T-cell (primary cell): Measurements from ENCODE around the gene IL10RB. TPM values are rescaled to one million over a fixed set of nuclear protein-coding genes. Genes with fewer than 3 reads are reported as not detected.

Source experiments
- ATAC-seq, 4 experiments: fragments of 200-7000 bp in 3 of 4; fragments of 150-1000 bp in 1 of 4; cut with Tn5 transposase; replicated peaks in 1 of 4; 1 replicate in 3 of 4; 2 replicates in 1 of 4; pipeline ENCODE4 v1.10.0; 2021; ENCODE audit warnings: moderate library complexity in 3 of 4, mild to moderate bottlenecking in 2 of 4, moderate number of reproducible peaks in 1 of 4
- CTCF ChIA-PET, 2 donors: fragments of 300-600 bp; sonication (Branson Sonifier 250); formaldehyde crosslinking; loops; one replicate each; lab custom pipeline; 2022; ENCODE audit warnings: antibody characterized with exemption in 2 of 2; lab: Charles Lee
- POLR2A ChIA-PET, 2 donors: fragments of 300-600 bp; sonication (Branson Sonifier 250); formaldehyde crosslinking; loops; one replicate each; lab custom pipeline; 2022; ENCODE audit warnings: antibody characterized with exemption in 2 of 2; lab: Charles Lee
- DNase-seq, 35 experiments: peaks; one replicate each; pipeline versions ENCODE4 v3.0.0 to v3.0.0-alpha.2; 2013 to 2023
- H3K27ac ChIP-seq: one replicate; pipeline ENCODE4 v1.5.1; 2013; ENCODE audit warnings: low read length
- H3K27me3 ChIP-seq, 2 experiments: replicated peaks in 1 of 2; 1 replicate in 1 of 2; 2 replicates in 1 of 2; pipeline versions ENCODE4 v1.6.1 to v1.7.0; 2013; ENCODE audit warnings: low read length in 1 of 2, mixed read lengths in 1 of 2; ENCODE audit not compliant: control insufficient read depth in 2 of 2, insufficient read depth in 2 of 2; ENCODE audit errors: extremely low read depth in 1 of 2
- H3K36me3 ChIP-seq, 2 donors: 1 replicate in 1 of 2; 2 replicates in 1 of 2; pipeline versions ENCODE4 v1.6.1 to v1.7.0; 2013; ENCODE audit warnings: low read length in 1 of 2; ENCODE audit not compliant: control insufficient read depth in 2 of 2, insufficient read depth in 1 of 2; ENCODE audit errors: extremely low read depth in 1 of 2
- H3K4me1 ChIP-seq, 2 experiments: 1 replicate in 1 of 2; 2 replicates in 1 of 2; pipeline versions ENCODE4 v1.6.1 to v1.7.0; 2013; ENCODE audit warnings: low read length in 2 of 2, mixed read lengths in 1 of 2; ENCODE audit not compliant: insufficient read depth in 2 of 2, control insufficient read depth in 1 of 2; ENCODE audit errors: extremely low read depth in 1 of 2
- H3K4me3 ChIP-seq, 2 donors: 1 replicate in 1 of 2; 2 replicates in 1 of 2; pipeline versions ENCODE4 v1.5.1 to v1.7.0; 2013; ENCODE audit warnings: mild to moderate bottlenecking in 2 of 2, low read length in 1 of 2, moderate library complexity in 1 of 2; ENCODE audit not compliant: control insufficient read depth in 1 of 2; ENCODE audit errors: extremely low read depth in 1 of 2
- H3K9me3 ChIP-seq: 2 replicates; pipeline ENCODE4 v1.7.0; 2013
- H3K27ac Mint-ChIP-seq, 2 donors: one replicate each; pipeline ENCODE4 v1.8.0; 2020 to 2021; ENCODE audit warnings: mild to moderate bottlenecking in 2 of 2, mixed read lengths in 2 of 2
- H3K27me3 Mint-ChIP-seq, 2 donors: one replicate each; pipeline ENCODE4 v1.8.0; 2021 to 2022; ENCODE audit warnings: mixed read lengths in 2 of 2
- H3K36me3 Mint-ChIP-seq: one replicate; pipeline ENCODE4 v1.8.0; 2021; ENCODE audit warnings: mixed read lengths
- H3K4me1 Mint-ChIP-seq, 3 donors: one replicate each; pipeline ENCODE4 v1.8.0; 2020 to 2022; ENCODE audit warnings: mixed read lengths in 3 of 3, mild to moderate bottlenecking in 1 of 3
- H3K4me3 Mint-ChIP-seq, 3 donors: one replicate each; pipeline ENCODE4 v1.8.0; 2020 to 2022; ENCODE audit warnings: mild to moderate bottlenecking in 3 of 3, mixed read lengths in 3 of 3, moderate library complexity in 3 of 3
- H3K9me3 Mint-ChIP-seq, 3 donors: one replicate each; pipeline ENCODE4 v1.8.0; 2020 to 2022; ENCODE audit warnings: mixed read lengths in 3 of 3
- whole genome bisulfite sequencing: methylation state at CpG from one replicate; pipeline ENCODE4 v1.1.5; 2013; ENCODE audit warnings: missing lambda C conversion rate; ENCODE audit not compliant: insufficient coverage; 5-methylcytosine and 5-hydroxymethylcytosine counted together
- total RNA-seq, 35 experiments: library from RNA in 6 of 35; stranded (reverse) in 6 of 35; fragments of 120-200 nt in 1 of 35; gene quantifications; one replicate each; pipeline versions ENCODE4 v1.2.1 to v1.2.4 and lab custom pipeline; 2013 to 2026

The IL10RB gene
- total RNA-seq, 5 donors from 2014 or later (not counting 1 experiment from before 2014, with no cell fraction given) = 19.5 to 29.6 (median 25.6) TPM

GRCh38 chr21:33309778-33310177 lies 43.6 kb downstream of the IL10RB start:
- Mint-ChIP-seq H3K27ac (no peak overlapping the region), H3K9me3 (peaks cover 0 to 7% (median 0%) of the 10 kb centered on the region in 3 donors), H3K36me3 (no peaks in the 10 kb centered on the region), H3K4me3 (no peak overlapping the region), H3K4me1 (peaks cover 16 to 32% (median 20%) of the 10 kb centered on the region in 3 donors), H3K27me3 (no peaks in the 10 kb centered on the region)
- no peaks in the 10 kb centered on the region for H3K27me3 ChIP-seq
- POLR2A ChIA-PET = no interaction called here
- no CpG with 5 or more reads among the region's 1 CpG for WGBS
- H3K27ac ChIP-seq = no peak overlapping the region
- no peak for ATAC-seq
- no peaks in the 10 kb centered on the region for H3K9me3 ChIP-seq
- DNase-seq = no peak
- H3K4me3 ChIP-seq = no peak overlapping the region
- no peaks in the 10 kb centered on the region for H3K36me3 ChIP-seq
- H3K4me1 ChIP-seq = peaks cover 7% of the 10 kb centered on the region in 2 experiments
- CTCF ChIA-PET = interaction anchor here in 1 of 2 donors (0.6 to 0.8 kb wide), 2 partner anchors 105 kb away, joined by 3 read pairs; no protein-coding TSS in a partner anchor

- Histone ChIP-seq H3K9me3 (no peaks in the 10 kb centered on the region), H3K36me3 (no peaks in the 10 kb centered on the region), H3K4me1 (peaks cover 7% of the 10 kb centered on the region in 2 experiments), H3K27me3 (no peaks in the 10 kb centered on the region), H3K4me3 (no peak overlapping the region), H3K27ac (no peak overlapping the region)
- ChIA-PET POLR2A (no interaction called here), CTCF (no interaction called here)
- no peak overlapping the region for H3K4me3 Mint-ChIP-seq
- no peak for ATAC-seq
- H3K4me1 Mint-ChIP-seq = peaks cover 13 to 22% (median 17%) of the 10 kb centered on the region in 3 donors
- H3K36me3 Mint-ChIP-seq = no peaks in the 10 kb centered on the region
- peaks cover 0 to 7% (median 0%) of the 10 kb centered on the region in 3 donors for H3K9me3 Mint-ChIP-seq
- H3K27me3 Mint-ChIP-seq = no peaks in the 10 kb centered on the region
- no CpG with 5 or more reads among the region's 3 CpGs for WGBS
- no peak for DNase-seq
- H3K27ac Mint-ChIP-seq = no peak overlapping the region
These were observed 46.0 kb downstream of the IL10RB start for GRCh38 chr21:33312121-33312520.

DNA sequence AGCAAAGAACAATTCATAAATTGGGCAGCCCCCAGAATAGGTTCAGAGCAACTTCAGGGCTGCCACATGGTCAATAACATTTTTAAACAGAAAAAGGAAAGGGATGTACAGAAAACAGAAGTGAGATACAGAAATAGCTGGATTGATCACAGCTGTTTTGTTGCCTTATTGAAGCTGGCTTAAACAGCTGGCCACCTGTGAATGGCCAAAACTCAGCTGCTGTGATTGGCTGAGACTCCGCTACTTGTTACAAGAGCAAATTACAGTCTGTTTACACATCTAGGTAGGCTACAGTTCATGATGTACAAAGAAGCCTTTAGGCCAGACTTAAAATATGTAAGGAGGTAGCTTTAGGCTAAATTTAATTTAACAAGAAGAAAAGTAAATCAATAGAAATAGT lies 47.0 kb downstream of the IL10RB start:
- H3K4me1 Mint-ChIP-seq = peaks cover 10 to 11% (median 10%) of the 10 kb centered on the region in 3 donors
- DNase-seq = no peak
- WGBS = no CpG with 5 or more reads among the region's 1 CpG

GRCh38 chr21:33313611-33314010 lies 47.4 kb downstream of the IL10RB start:
- Mint-ChIP-seq H3K36me3 (no peaks in the 10 kb centered on the region), H3K27ac (no peak overlapping the region), H3K4me3 (no peak overlapping the region), H3K9me3 (peaks cover 0 to 7% (median 0%) of the 10 kb centered on the region in 3 donors), H3K4me1 (peaks cover 7% of the 10 kb centered on the region in 3 donors), H3K27me3 (no peaks in the 10 kb centered on the region)
- no peaks in the 10 kb centered on the region for H3K27me3 ChIP-seq
- no peak overlapping the region for H3K4me3 ChIP-seq
- H3K4me1 ChIP-seq = peaks cover 5% of the 10 kb centered on the region in 2 experiments
- no peak overlapping the region for H3K27ac ChIP-seq
- no peak for ATAC-seq
- H3K9me3 ChIP-seq = no peaks in the 10 kb centered on the region
- CTCF ChIA-PET = no interaction called here
- no CpG with 5 or more reads among the region's 4 CpGs for WGBS
- no peak for DNase-seq
- POLR2A ChIA-PET = interaction anchor here in 1 of 2 donors (1.1 kb wide), 1 partner anchor 11 kb away, joined by 4 read pairs; the partner anchor contains the start of gene IFNAR1
- H3K36me3 ChIP-seq = no peaks in the 10 kb centered on the region

More for the DNA sequence above, 47.0 kb downstream of the IL10RB start:
- Mint-ChIP-seq H3K9me3 (peaks cover 0 to 7% (median 0%) of the 10 kb centered on the region in 3 donors), H3K4me3 (no peak overlapping the region), H3K36me3 (no peaks in the 10 kb centered on the region), H3K27me3 (no peaks in the 10 kb centered on the region), H3K27ac (no peak overlapping the region)
- no peaks in the 10 kb centered on the region for H3K9me3 ChIP-seq
- peaks cover 7% of the 10 kb centered on the region in 2 experiments for H3K4me1 ChIP-seq
- ChIA-PET CTCF (interaction anchor here in 1 of 2 donors (0.6 kb wide), 1 partner anchor 116 kb away, joined by 4 read pairs; no protein-coding TSS in a partner anchor), POLR2A (interaction anchor here in 1 of 2 donors (1.1 kb wide), 1 partner anchor 12 kb away, joined by 4 read pairs; the partner anchor contains the start of gene IFNAR1)
- ATAC-seq = no peak
- no peak overlapping the region for H3K27ac ChIP-seq
- H3K4me3 ChIP-seq = no peak overlapping the region
- H3K27me3 ChIP-seq = no peaks in the 10 kb centered on the region
- no peaks in the 10 kb centered on the region for H3K36me3 ChIP-seq

GRCh38 chr21:33314111-33314510 lies 47.9 kb downstream of the IL10RB start:
- peaks cover 2% of the 10 kb centered on the region in 3 donors for H3K4me1 Mint-ChIP-seq
- CTCF ChIA-PET = no interaction called here

DNA sequence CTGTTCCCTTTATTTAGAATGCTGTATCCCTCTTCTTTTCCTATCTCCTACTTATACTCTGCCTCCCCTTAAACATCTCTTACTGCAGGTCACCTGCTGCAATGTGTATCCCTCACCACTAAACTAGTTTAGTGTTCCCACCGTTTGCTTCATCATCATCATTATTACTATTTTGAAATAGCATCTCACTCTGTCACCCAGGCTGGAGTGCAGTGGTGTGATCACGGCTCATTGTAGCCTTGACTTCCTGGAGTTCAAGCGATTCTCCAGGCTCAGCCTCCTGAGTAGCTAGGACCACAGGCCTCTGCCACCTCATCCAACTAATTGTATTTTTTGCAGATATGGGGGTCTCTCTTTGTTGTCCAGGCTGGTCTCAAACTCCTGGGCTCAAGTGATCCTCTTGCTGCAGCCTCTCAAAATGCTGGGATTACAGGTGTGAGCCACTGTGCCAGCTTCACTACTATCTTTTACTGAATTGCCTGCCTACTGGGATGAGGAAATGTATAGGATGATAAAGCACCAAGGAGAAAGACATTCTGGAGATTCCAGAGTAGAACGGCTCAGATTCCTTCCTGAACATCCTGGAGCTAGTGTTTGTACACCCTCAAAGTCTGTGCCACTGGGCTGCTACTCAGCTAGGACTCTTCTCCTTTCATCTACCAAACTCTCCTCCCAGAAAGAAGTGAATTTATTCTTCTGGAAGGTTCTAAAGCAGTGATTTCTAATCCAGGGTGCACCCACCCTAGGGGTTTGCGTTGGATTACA lies 50.0 kb downstream of the IL10RB start:
- ChIA-PET POLR2A (no interaction called here), CTCF (no interaction called here)
- ATAC-seq = no peak
- no peaks in the 10 kb centered on the region for H3K27me3 Mint-ChIP-seq
- H3K4me3 ChIP-seq = no peak overlapping the region
- WGBS = 71% methylated on average over 1 of the region's 5 CpGs
- H3K27ac Mint-ChIP-seq = no peak overlapping the region
- H3K27me3 ChIP-seq = no peaks in the 10 kb centered on the region
- no peaks in the 10 kb centered on the region for H3K36me3 ChIP-seq
- no peaks in the 10 kb centered on the region for H3K4me1 ChIP-seq
- no peak for DNase-seq
- H3K9me3 Mint-ChIP-seq = peaks cover 0 to 4% (median 0%) of the 10 kb centered on the region in 3 donors
- H3K9me3 ChIP-seq = no peaks in the 10 kb centered on the region
- no peaks in the 10 kb centered on the region for H3K4me1 Mint-ChIP-seq
- H3K27ac ChIP-seq = no peak overlapping the region
- no peak overlapping the region for H3K4me3 Mint-ChIP-seq
- H3K36me3 Mint-ChIP-seq = no peaks in the 10 kb centered on the region

More at GRCh38 chr21:33314111-33314510, 47.9 kb downstream of the IL10RB start:
- DNase-seq (no peak), ATAC-seq (no peak)
- no peak overlapping the region for H3K27ac ChIP-seq
- peaks cover under 1% of the 10 kb centered on the region in 2 experiments for H3K4me1 ChIP-seq
- POLR2A ChIA-PET = interaction anchor here in 1 of 2 donors (0.7 to 1.1 kb wide), 2 partner anchors 11 to 15 kb away, joined by 3 to 4 read pairs; partner anchors contain the start of gene IFNAR1
- H3K4me3 ChIP-seq = no peak overlapping the region
- H3K36me3 Mint-ChIP-seq = no peaks in the 10 kb centered on the region
- no peaks in the 10 kb centered on the region for H3K27me3 Mint-ChIP-seq
- H3K9me3 ChIP-seq = no peaks in the 10 kb centered on the region
- H3K9me3 Mint-ChIP-seq = peaks cover 0 to 7% (median 0%) of the 10 kb centered on the region in 3 donors
- no peak overlapping the region for H3K27ac Mint-ChIP-seq
- WGBS = no CpG with 5 or more reads among the region's 4 CpGs
- H3K36me3 ChIP-seq = no peaks in the 10 kb centered on the region
- no peaks in the 10 kb centered on the region for H3K27me3 ChIP-seq
- no peak overlapping the region for H3K4me3 Mint-ChIP-seq
